SK-N-SH (cell line): ENCODE results near the gene FSIP1. TPM values are rescaled to one million over a fixed set of nuclear protein-coding genes. Genes with fewer than 3 reads are reported as not detected.

Experiments
- ELF1 ChIP-seq: IDR thresholded peaks from 2 replicates; pipeline ENCODE4 v1.4.0; 2012
- FOXJ3 ChIP-seq: sonication (generic); formaldehyde crosslinking; IDR thresholded peaks from 2 replicates; pipeline ENCODE4 v1.5.1; 2020; ENCODE audit warnings: mild to moderate bottlenecking, missing genetic modification reagents
- GATA2 ChIP-seq: sonication (generic); formaldehyde crosslinking; IDR thresholded peaks from 2 replicates; pipeline ENCODE4 v1.5.0; 2020; ENCODE audit warnings: mild to moderate bottlenecking, missing genetic modification reagents
- JUND ChIP-seq: IDR thresholded peaks from 2 replicates; pipeline ENCODE4 v1.4.0; 2012
- MEF2A ChIP-seq: IDR thresholded peaks from 2 replicates; pipeline ENCODE4 v1.4.0; 2012; ENCODE audit warnings: low read depth, borderline replicate concordance
- NFIC ChIP-seq: IDR thresholded peaks from 2 replicates; pipeline ENCODE4 v1.4.0; 2012; ENCODE audit warnings: borderline replicate concordance
- NRF1 ChIP-seq: IDR thresholded peaks from 2 replicates; pipeline ENCODE4 v1.6.1; 2012; ENCODE audit warnings: low read depth, mild to moderate bottlenecking, low read length
- POLR2AphosphoS5 ChIP-seq: IDR thresholded peaks from 2 replicates; pipeline ENCODE4 v1.6.1; 2012; ENCODE audit warnings: low read depth, low read length
- RFX5 ChIP-seq: IDR thresholded peaks from 2 replicates; pipeline ENCODE4 v1.6.1; 2012; ENCODE audit warnings: mild to moderate bottlenecking, improper control_type of control experiment, low read length
- RXRA ChIP-seq: IDR thresholded peaks from 2 replicates; pipeline ENCODE4 v1.4.0; 2012; ENCODE audit warnings: low read depth, mild to moderate bottlenecking, borderline replicate concordance
- SIN3A ChIP-seq: IDR thresholded peaks from 2 replicates; pipeline ENCODE4 v1.6.1; 2012; ENCODE audit warnings: low read depth, mild to moderate bottlenecking, low read length, moderate library complexity, borderline replicate concordance
- SMC3 ChIP-seq: IDR thresholded peaks from 2 replicates; pipeline ENCODE4 v1.6.1; 2012; ENCODE audit warnings: low read depth, low read length, improper control_type of control experiment
- TAF1 ChIP-seq: IDR thresholded peaks from 2 replicates; pipeline ENCODE4 v1.6.1; 2012; ENCODE audit warnings: low read depth, mild to moderate bottlenecking, low read length, moderate library complexity, borderline replicate concordance
- ZBTB33 ChIP-seq: IDR thresholded peaks from 2 replicates; pipeline ENCODE4 v1.4.0; 2012; ENCODE audit warnings: low read depth, borderline replicate concordance
- polyA plus RNA-seq, 3 experiments: library from polyadenylated mRNA; depleted of rRNA; stranded (reverse); fragments of >200 nt; gene quantifications; 2 replicates each; pipeline ENCODE4 v1.2.3, GENCODE V29; 2012
- TF ChIP-seq, protein P1 (sequence below): fragments of 200-600 bp; sonication (generic); IDR thresholded peaks from 2 replicates; pipeline ENCODE4 v1.6.1; 2017; ENCODE audit warnings: antibody characterized with exemption, mild to moderate bottlenecking, moderate library complexity
- TF ChIP-seq, protein P2 (sequence below): IDR thresholded peaks from 2 replicates; pipeline ENCODE4 v1.4.0; 2012; ENCODE audit warnings: low read depth, borderline replicate concordance
- TF ChIP-seq, protein P3 (sequence below): IDR thresholded peaks from 2 replicates; pipeline ENCODE4 v1.4.0; 2012; ENCODE audit warnings: low read depth
- TF ChIP-seq, protein P4 (sequence below): fragments of 150-350 bp; IDR thresholded peaks from 2 replicates; pipeline ENCODE4 v1.6.1; 2016; ENCODE audit warnings: mild to moderate bottlenecking, low read depth, low read length

Gene FSIP1
- polyA plus RNA-seq, 1 of the 3 experiments (the other 2 are of a cell fraction): 0.43 TPM

- TF ChIP-seq, protein P1, sequence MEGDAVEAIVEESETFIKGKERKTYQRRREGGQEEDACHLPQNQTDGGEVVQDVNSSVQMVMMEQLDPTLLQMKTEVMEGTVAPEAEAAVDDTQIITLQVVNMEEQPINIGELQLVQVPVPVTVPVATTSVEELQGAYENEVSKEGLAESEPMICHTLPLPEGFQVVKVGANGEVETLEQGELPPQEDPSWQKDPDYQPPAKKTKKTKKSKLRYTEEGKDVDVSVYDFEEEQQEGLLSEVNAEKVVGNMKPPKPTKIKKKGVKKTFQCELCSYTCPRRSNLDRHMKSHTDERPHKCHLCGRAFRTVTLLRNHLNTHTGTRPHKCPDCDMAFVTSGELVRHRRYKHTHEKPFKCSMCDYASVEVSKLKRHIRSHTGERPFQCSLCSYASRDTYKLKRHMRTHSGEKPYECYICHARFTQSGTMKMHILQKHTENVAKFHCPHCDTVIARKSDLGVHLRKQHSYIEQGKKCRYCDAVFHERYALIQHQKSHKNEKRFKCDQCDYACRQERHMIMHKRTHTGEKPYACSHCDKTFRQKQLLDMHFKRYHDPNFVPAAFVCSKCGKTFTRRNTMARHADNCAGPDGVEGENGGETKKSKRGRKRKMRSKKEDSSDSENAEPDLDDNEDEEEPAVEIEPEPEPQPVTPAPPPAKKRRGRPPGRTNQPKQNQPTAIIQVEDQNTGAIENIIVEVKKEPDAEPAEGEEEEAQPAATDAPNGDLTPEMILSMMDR: no peak
- TF ChIP-seq RFX5: no peak
- peak; percentile 31; the same call in 1 of the 2 replicates for TF ChIP-seq NFIC
- TF ChIP-seq, protein P2, sequence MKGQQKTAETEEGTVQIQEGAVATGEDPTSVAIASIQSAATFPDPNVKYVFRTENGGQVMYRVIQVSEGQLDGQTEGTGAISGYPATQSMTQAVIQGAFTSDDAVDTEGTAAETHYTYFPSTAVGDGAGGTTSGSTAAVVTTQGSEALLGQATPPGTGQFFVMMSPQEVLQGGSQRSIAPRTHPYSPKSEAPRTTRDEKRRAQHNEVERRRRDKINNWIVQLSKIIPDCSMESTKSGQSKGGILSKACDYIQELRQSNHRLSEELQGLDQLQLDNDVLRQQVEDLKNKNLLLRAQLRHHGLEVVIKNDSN: no peak
- TF ChIP-seq FOXJ3 (CRISPR knock-in tag): no peak
- no peak for TF ChIP-seq SIN3A
- TF ChIP-seq, protein P3, sequence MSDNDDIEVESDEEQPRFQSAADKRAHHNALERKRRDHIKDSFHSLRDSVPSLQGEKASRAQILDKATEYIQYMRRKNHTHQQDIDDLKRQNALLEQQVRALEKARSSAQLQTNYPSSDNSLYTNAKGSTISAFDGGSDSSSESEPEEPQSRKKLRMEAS: no peak
- TF ChIP-seq ELF1: no peak
- peak; percentile 61 for TF ChIP-seq JUND
- no peak; the same call in 1 of the 2 replicates for TF ChIP-seq POLR2AphosphoS5
- TF ChIP-seq MEF2A: no peak
- TF ChIP-seq GATA2 (CRISPR knock-in tag): no peak
- no peak for TF ChIP-seq NRF1
- no peak for TF ChIP-seq TAF1
- TF ChIP-seq, protein P4, sequence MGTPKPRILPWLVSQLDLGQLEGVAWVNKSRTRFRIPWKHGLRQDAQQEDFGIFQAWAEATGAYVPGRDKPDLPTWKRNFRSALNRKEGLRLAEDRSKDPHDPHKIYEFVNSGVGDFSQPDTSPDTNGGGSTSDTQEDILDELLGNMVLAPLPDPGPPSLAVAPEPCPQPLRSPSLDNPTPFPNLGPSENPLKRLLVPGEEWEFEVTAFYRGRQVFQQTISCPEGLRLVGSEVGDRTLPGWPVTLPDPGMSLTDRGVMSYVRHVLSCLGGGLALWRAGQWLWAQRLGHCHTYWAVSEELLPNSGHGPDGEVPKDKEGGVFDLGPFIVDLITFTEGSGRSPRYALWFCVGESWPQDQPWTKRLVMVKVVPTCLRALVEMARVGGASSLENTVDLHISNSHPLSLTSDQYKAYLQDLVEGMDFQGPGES: no peak
- no peak for TF ChIP-seq ZBTB33
- no peak for TF ChIP-seq SMC3
- TF ChIP-seq RXRA: no peak
These were observed 187.9 kb downstream of the FSIP1 start (continued) for GRCh38 chr15:39594446-39595337.
